Gastrocnemius medialis (tissue), 4 donors: Measurements from ENCODE around the gene PLIN1. TPM values are rescaled to one million over a fixed set of nuclear protein-coding genes. Genes with fewer than 3 reads are reported as not detected.

Experiments
- ATAC-seq, 2 donors: fragments of 150-250 bp; one replicate each; pipeline ENCODE4 v1.9.1; 2016
- DNase-seq, 2 donors: peaks; one replicate each; pipeline ENCODE4 v3.0.0-alpha.2; 2019
- H3K27ac ChIP-seq, 4 donors: fragments of 200-600 bp; sonication (generic); 1 replicate in 1 of 4; 2 replicates in 3 of 4; pipeline ENCODE4 v1.5.1; 2016 to 2018; ENCODE audit warnings: mild to moderate bottlenecking in 2 of 4, moderate library complexity in 1 of 4
- H3K27me3 ChIP-seq, 3 donors: fragments of 200-600 bp; sonication (generic) in 2 of 3; 1 replicate in 1 of 3; 2 replicates in 2 of 3; pipeline versions ENCODE4 v1.5.1 to v1.6.0; 2016 to 2019; ENCODE audit warnings: mild to moderate bottlenecking in 1 of 3, moderate library complexity in 1 of 3
- H3K36me3 ChIP-seq, 2 donors: fragments of 200-600 bp; sonication (generic) in 1 of 2; one replicate each; pipeline ENCODE4 v1.5.1; 2017 to 2018
- H3K4me1 ChIP-seq, 2 donors: fragments of 200-600 bp; sonication (generic) in 1 of 2; one replicate each; pipeline ENCODE4 v1.5.1; 2016 to 2017; ENCODE audit warnings: mild to moderate bottlenecking in 2 of 2
- H3K4me3 ChIP-seq, 4 donors: fragments of 200-600 bp; sonication (generic) in 3 of 4; 1 replicate in 1 of 4; 2 replicates in 3 of 4; pipeline ENCODE4 v1.5.1; 2016 to 2019; ENCODE audit warnings: mild to moderate bottlenecking in 2 of 4
- H3K9me3 ChIP-seq, 3 donors: fragments of 200-600 bp; sonication (generic) in 2 of 3; 1 replicate in 1 of 3; 2 replicates in 2 of 3; pipeline ENCODE4 v1.5.1; 2016 to 2019
- POLR2A ChIP-seq, 2 donors: fragments of 450-650 bp; IDR thresholded peaks; one replicate each; pipeline ENCODE4 v1.6.1; 2017; ENCODE audit warnings: antibody characterized with exemption in 2 of 2, mild to moderate bottlenecking in 2 of 2, moderate library complexity in 2 of 2
- in situ Hi-C, 4 donors: fragments of 200-750 bp; cut with MboI; loops; one replicate each; pipeline versions ENCODE4 v1.15.0 to v1.8.0; 2017; ENCODE audit warnings: low sequenced_read_pairs in 4 of 4
- intact Hi-C: fragments of 100-400 bp; cut with DNase I; formaldehyde crosslinking; loops from one replicate; pipeline ENCODE4 v1.15.1; 2023; ENCODE audit warnings: low total_unique reads
- total RNA-seq, 4 donors: library from RNA; depleted of rRNA; stranded (reverse); fragments of >200 nt; gene quantifications; one replicate each; pipeline versions ENCODE4 v1.1.0 to v1.2.3, GENCODE V29; 2016
- TF ChIP-seq, protein P1 (sequence below), 5 experiments: fragments of 450-650 bp in 3 of 5; fragments of 200-600 bp in 2 of 5; sonication (generic) in 2 of 5; IDR thresholded peaks in 4 of 5; conservative IDR thresholded peaks in 1 of 5; 1 replicate in 4 of 5; 2 replicates in 1 of 5; pipeline ENCODE4 v1.5.1; 2016 to 2019; ENCODE audit warnings: antibody characterized with exemption in 5 of 5, mild to moderate bottlenecking in 3 of 5, moderate library complexity in 3 of 5

Gene PLIN1
- total RNA-seq, 4 donors from 2014 or later: 1.8 to 17.9 (median 6.3) TPM

DNA sequence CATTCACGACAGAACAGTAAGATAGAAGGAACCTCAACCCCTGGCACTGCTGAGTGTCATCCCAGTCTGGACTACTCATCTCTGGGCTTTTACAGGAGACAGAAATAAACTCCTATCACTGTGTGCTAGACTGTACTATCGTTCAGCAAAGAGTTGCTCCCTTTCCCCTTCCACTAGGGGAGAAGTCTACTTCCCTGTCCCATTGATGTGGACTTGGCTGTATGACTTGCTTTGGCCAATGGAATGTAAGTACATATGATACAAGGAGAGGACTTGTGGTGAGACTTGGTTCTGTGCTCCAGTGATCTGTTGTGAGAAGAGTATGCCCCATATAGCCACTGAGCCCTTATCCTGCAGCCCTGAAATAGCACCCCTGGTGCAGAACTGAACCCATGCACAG, 18.6 kb downstream of the PLIN1 start:
- no peaks in the 10 kb centered on the region for H3K27me3 ChIP-seq
- H3K9me3 ChIP-seq: no peaks in the 10 kb centered on the region
- DNase-seq (no peak), ATAC-seq (no peak)
- no peaks in the 10 kb centered on the region for H3K36me3 ChIP-seq
- TF ChIP-seq POLR2A (IDR thresholded peaks at IDR 0.05): no peak
- TF ChIP-seq, protein P1, sequence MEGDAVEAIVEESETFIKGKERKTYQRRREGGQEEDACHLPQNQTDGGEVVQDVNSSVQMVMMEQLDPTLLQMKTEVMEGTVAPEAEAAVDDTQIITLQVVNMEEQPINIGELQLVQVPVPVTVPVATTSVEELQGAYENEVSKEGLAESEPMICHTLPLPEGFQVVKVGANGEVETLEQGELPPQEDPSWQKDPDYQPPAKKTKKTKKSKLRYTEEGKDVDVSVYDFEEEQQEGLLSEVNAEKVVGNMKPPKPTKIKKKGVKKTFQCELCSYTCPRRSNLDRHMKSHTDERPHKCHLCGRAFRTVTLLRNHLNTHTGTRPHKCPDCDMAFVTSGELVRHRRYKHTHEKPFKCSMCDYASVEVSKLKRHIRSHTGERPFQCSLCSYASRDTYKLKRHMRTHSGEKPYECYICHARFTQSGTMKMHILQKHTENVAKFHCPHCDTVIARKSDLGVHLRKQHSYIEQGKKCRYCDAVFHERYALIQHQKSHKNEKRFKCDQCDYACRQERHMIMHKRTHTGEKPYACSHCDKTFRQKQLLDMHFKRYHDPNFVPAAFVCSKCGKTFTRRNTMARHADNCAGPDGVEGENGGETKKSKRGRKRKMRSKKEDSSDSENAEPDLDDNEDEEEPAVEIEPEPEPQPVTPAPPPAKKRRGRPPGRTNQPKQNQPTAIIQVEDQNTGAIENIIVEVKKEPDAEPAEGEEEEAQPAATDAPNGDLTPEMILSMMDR (IDR thresholded peaks at IDR 0.05 in 4 of 5, conservative IDR thresholded peaks at IDR 0.05 in 1 of 5): no peak
- no peak overlapping the region for H3K4me3 ChIP-seq
- H3K27ac ChIP-seq: no peak overlapping the region
- peaks cover 14 to 16% of the 10 kb centered on the region in 2 donors for H3K4me1 ChIP-seq
- intact Hi-C loops: no loop called here
- in situ Hi-C loops: no loop called here

DNA sequence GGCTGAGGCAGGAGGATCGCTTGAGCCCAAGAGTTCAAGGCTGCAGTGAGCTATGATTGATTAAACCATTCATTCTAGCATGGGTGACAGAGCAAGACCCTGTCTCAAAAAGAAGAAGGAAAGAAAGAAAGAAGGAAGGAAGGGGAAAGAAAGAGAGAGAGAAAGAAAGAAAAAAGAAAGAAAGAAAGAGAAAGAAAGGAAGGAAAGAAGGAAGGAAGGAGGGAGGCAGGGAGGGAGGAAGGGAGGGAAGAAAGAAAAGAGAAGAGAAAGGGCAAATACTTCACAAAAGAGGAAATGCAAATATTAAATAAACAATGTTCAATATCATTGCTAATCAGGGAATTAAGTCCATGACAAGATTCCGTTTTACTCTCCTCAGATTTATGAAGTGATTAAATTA, 19.9 kb downstream of the PLIN1 start:
- Histone ChIP-seq H3K4me3 (no peak overlapping the region), H3K36me3 (no peaks in the 10 kb centered on the region), H3K27ac (no peak overlapping the region), H3K27me3 (peaks cover 3 to 10% (median 6%) of the 10 kb centered on the region in 3 donors), H3K9me3 (no peaks in the 10 kb centered on the region), H3K4me1 (peaks cover 12 to 17% of the 10 kb centered on the region in 2 donors)
- ATAC-seq (no peak), DNase-seq (no peak)
- TF ChIP-seq, protein P1 (IDR thresholded peaks at IDR 0.05 in 4 of 5, conservative IDR thresholded peaks at IDR 0.05 in 1 of 5): no peak
- no peak for TF ChIP-seq POLR2A (IDR thresholded peaks at IDR 0.05)
- in situ Hi-C loops (no loop called here), intact Hi-C loops (no loop called here)

DNA sequence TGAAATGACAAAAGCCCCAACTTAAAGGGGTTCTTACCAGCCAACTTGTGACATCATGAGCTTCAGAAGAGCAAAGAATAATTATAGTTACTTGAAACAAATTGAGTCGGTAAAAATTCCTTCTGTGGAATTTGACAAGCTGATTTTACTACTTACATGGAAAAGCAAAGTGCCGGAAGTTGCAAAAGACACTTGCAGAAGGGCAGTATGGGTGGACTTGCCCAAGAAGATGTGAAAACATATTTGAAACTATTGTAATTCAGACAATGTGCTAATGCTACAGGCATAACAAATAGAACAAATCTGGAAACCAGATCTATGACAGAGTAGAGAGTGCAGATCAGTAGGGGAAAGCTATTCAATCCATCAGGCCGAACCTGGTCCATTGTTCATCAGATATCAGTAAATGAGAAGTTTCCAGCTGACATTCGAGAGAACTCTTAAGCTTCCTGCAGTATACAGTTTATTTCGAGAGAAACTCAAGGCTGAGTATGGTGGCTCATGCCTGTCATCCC, 21.4 kb downstream of the PLIN1 start:
- no peak for TF ChIP-seq POLR2A (IDR thresholded peaks at IDR 0.05)
- TF ChIP-seq, protein P1 (IDR thresholded peaks at IDR 0.05 in 4 of 5, conservative IDR thresholded peaks at IDR 0.05 in 1 of 5): no peak

DNA sequence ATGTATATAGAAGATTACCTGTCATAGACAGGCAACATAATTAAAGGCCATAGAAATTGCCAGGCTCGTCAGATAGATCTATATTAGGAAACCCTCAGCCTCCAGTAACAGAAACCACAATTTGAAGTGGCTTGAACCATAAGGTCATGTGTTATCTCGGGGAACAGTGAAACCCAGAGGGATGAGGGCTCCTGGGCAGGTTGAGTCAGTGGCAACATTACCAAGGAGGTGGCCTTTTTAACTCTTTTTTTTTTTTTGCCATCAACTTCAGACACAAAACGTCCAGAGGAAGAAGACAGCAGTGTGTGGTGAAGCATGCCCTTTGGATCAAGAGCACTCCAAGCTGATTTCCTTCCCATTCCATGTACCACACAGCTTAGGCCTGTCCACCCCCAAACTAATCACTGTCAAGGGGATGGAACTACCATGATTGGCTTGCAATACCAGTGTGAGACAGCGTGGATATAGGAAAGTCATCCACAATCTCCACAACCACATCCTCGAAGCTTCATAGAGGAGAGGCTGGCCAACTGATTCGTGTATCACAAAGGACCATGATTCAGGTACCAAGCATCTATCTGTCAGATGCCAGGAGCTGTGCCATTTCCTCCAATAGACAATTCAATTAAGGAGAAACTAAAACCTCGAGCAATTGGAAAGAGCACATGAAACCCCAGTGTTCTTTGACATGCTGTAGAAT, 22.9 kb downstream of the PLIN1 start:
- TF ChIP-seq, protein P1 (IDR thresholded peaks at IDR 0.05 in 4 of 5, conservative IDR thresholded peaks at IDR 0.05 in 1 of 5): no peak
- TF ChIP-seq POLR2A (IDR thresholded peaks at IDR 0.05): no peak
- Histone ChIP-seq H3K36me3 (no peaks in the 10 kb centered on the region), H3K4me1 (peaks cover 4 to 10% of the 10 kb centered on the region in 2 donors), H3K27ac (no peak overlapping the region), H3K4me3 (no peak overlapping the region), H3K27me3 (peaks cover 3 to 15% (median 8%) of the 10 kb centered on the region in 3 donors), H3K9me3 (no peaks in the 10 kb centered on the region)
- in situ Hi-C loops (no loop called here), intact Hi-C loops (no loop called here)
- ATAC-seq (no peak), DNase-seq (no peak)

More for the DNA sequence above, 21.4 kb downstream of the PLIN1 start:
- H3K27me3 ChIP-seq: peaks cover 3 to 15% (median 8%) of the 10 kb centered on the region in 3 donors
- H3K9me3 ChIP-seq: no peaks in the 10 kb centered on the region
- DNase-seq: no peak
- no peak overlapping the region for H3K4me3 ChIP-seq
- in situ Hi-C loops: no loop called here
- H3K36me3 ChIP-seq: no peaks in the 10 kb centered on the region
- no peak overlapping the region for H3K27ac ChIP-seq
- no peak for ATAC-seq
- H3K4me1 ChIP-seq: peaks cover 9 to 11% of the 10 kb centered on the region in 2 donors
- intact Hi-C loops: no loop called here
